ENCODE results near the gene DNAJA3. TPM values are rescaled to one million over a fixed set of nuclear protein-coding genes. Genes with fewer than 3 reads are reported as not detected.

DNAJA3 gene
- total and polyA plus RNA-seq, 8 donors = 29.0 to 53.5 (median 35.6) TPM

DNA sequence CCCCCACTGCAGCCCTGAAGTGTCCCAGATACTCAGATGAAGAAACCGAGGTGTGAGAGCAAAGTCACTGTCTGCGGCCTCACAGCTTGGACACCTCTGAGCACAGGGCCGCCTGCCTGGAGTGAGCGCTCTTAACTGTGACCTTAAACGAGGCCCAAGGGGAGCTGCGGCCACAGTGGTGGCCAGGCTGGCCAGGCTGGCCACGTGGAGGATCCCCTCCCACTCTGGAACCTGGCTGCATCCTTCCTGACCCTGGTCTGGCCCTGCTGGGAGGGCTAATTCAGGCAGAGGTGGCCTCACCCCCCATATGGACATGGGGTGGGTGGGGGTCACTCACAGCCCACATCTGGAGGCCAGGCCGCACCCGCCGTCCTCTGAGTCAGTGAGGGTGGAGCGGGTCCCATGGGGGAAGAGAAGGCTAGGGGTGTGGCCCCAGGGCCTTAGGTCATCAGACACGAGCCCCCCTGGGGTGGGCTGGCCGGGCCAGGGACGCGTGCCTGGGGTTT, 47.5 kb upstream of the DNAJA3 start:
- no peak for DNase-seq
- intact Hi-C loops (cut with DNase I) = no loop called here
- H3K9me3 ChIP-seq = no peaks in the 10 kb centered on the region
- no peak overlapping the region for H3K4me3 ChIP-seq
- H3K4me1 ChIP-seq = peaks cover 33 to 60% of the 10 kb centered on the region in 2 donors
- H3K27ac ChIP-seq = peak overlapping the region in 1 of 2 donors; percentile 73
- TF ChIP-seq, protein P1, sequence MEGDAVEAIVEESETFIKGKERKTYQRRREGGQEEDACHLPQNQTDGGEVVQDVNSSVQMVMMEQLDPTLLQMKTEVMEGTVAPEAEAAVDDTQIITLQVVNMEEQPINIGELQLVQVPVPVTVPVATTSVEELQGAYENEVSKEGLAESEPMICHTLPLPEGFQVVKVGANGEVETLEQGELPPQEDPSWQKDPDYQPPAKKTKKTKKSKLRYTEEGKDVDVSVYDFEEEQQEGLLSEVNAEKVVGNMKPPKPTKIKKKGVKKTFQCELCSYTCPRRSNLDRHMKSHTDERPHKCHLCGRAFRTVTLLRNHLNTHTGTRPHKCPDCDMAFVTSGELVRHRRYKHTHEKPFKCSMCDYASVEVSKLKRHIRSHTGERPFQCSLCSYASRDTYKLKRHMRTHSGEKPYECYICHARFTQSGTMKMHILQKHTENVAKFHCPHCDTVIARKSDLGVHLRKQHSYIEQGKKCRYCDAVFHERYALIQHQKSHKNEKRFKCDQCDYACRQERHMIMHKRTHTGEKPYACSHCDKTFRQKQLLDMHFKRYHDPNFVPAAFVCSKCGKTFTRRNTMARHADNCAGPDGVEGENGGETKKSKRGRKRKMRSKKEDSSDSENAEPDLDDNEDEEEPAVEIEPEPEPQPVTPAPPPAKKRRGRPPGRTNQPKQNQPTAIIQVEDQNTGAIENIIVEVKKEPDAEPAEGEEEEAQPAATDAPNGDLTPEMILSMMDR (IDR thresholded peaks at IDR 0.05) = no peak
- ATAC-seq = no peak
- H3K27me3 ChIP-seq = no peaks in the 10 kb centered on the region
- peaks cover 0 to 59% of the 10 kb centered on the region in 2 donors for H3K36me3 ChIP-seq

DNA sequence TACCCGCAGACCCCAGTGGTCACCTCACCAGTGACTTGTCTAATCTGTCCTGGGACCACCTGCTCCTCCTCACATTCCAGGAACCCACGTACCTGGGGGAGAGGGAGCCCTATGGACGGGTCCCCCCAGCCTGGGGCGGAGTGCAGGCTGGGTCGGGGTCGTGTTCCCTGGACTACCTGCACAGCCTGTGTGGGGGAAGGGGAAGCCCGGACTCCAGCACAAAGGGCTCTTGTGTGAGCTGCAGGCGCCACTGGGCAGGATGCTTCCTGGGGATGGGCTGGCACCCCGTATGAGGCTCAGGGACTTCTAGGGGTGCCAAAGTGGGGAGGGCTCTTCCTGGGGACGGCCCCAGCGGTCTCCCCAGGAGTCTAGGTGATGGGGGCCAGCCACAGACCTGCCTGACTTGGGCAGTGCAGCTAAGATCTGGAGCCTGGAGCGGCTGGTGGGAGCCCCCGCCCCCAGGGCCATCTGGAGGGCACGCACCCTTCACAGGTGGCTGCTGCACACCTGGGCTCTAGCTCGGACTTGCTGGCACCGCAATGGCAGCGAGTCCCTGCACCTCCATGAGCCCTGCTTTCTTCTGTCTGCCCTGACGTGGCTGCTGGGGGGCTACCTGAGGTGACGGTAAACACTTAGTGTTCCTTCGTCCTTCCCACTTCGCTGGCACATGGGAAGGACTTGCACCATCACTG, 46.5 kb upstream of the DNAJA3 start:
- ATAC-seq (no peak), DNase-seq (no peak)
- Histone ChIP-seq H3K27ac (no peak overlapping the region), H3K27me3 (no peaks in the 10 kb centered on the region), H3K9me3 (no peaks in the 10 kb centered on the region), H3K36me3 (peaks cover 0 to 69% of the 10 kb centered on the region in 2 donors), H3K4me3 (no peak overlapping the region), H3K4me1 (peaks cover 28 to 51% of the 10 kb centered on the region in 2 donors)
- intact Hi-C loops (cut with DNase I) = no loop called here
- TF ChIP-seq, protein P1 (IDR thresholded peaks at IDR 0.05) = no peak

DNA sequence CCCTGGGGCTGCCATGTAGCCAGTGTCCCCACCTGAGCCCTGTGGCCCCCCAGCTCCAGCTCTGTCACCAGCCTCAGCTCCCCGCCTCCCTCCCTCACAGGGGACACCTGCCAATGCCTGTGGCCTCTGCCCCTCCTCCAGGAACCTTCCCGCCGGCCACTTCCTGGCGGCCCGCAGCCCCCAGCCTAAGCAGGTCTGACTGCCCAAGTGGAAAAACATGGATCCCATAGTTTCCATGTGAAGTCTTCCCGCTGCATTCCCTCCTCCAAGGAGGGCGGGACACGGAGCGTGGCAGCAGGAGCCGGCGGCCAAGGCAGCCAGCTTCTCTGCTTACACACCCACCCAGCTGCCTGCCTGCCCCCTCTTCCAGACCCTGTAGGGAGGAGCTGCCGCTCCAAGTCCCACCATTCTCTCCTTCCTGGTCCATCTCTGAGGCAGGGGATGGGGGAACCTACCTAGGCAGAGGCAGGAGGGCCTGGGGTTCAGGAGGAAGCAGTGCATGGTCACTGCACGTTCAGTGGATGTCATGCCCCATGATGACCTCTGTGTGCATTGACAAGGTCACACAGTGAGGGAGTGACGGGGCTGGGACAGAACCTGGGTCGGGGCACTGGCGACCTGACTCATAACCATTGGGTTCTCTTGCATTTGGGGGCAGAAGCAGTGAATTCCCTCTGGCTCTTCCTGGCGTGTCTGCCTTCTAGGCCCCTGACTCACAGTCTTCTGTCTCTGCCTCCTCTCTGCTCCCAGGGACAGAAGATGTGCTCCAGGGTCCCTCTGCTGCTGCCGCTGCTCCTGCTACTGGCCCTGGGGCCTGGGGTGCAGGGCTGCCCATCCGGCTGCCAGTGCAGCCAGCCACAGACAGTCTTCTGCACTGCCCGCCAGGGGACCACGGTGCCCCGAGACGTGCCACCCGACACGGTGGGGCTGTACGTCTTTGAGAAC, 45.3 kb upstream of the DNAJA3 start:
- H3K27ac ChIP-seq = no peak overlapping the region

DNA sequence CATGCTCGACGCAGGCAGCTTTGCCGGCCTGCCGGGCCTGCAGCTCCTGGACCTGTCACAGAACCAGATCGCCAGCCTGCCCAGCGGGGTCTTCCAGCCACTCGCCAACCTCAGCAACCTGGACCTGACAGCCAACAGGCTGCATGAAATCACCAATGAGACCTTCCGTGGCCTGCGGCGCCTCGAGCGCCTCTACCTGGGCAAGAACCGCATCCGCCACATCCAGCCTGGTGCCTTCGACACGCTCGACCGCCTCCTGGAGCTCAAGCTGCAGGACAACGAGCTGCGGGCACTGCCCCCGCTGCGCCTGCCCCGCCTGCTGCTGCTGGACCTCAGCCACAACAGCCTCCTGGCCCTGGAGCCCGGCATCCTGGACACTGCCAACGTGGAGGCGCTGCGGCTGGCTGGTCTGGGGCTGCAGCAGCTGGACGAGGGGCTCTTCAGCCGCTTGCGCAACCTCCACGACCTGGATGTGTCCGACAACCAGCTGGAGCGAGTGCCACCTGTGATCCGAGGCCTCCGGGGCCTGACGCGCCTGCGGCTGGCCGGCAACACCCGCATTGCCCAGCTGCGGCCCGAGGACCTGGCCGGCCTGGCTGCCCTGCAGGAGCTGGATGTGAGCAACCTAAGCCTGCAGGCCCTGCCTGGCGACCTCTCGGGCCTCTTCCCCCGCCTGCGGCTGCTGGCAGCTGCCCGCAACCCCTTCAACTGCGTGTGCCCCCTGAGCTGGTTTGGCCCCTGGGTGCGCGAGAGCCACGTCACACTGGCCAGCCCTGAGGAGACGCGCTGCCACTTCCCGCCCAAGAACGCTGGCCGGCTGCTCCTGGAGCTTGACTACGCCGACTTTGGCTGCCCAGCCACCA, 44.4 kb upstream of the DNAJA3 start:
- no peak for DNase-seq
- H3K4me1 ChIP-seq = peaks cover 7 to 29% of the 10 kb centered on the region in 2 donors
- TF ChIP-seq, protein P1 (IDR thresholded peaks at IDR 0.05) = no peak
- no peak overlapping the region for H3K27ac ChIP-seq
- H3K9me3 ChIP-seq = no peaks in the 10 kb centered on the region
- no peaks in the 10 kb centered on the region for H3K27me3 ChIP-seq
- intact Hi-C loops (cut with DNase I) = no loop called here
- peaks cover 0 to 84% of the 10 kb centered on the region in 2 donors for H3K36me3 ChIP-seq
- ATAC-seq = no peak
- H3K4me3 ChIP-seq = no peak overlapping the region

More for the DNA sequence above, 45.3 kb upstream of the DNAJA3 start:
- no peak overlapping the region for H3K4me3 ChIP-seq
- peaks cover 16 to 38% of the 10 kb centered on the region in 2 donors for H3K4me1 ChIP-seq
- no peak for DNase-seq
- H3K36me3 ChIP-seq = peaks cover 0 to 81% of the 10 kb centered on the region in 2 donors
- intact Hi-C loops (cut with DNase I) = no loop called here
- H3K9me3 ChIP-seq = no peaks in the 10 kb centered on the region
- no peak for ATAC-seq
- no peaks in the 10 kb centered on the region for H3K27me3 ChIP-seq
- TF ChIP-seq, protein P1 (IDR thresholded peaks at IDR 0.05) = no peak
